Neural progenitor cell (in vitro differentiated cells): Measurements from ENCODE around the gene C2orf69. TPM values are rescaled to one million over a fixed set of nuclear protein-coding genes. Genes with fewer than 3 reads are reported as not detected.

ENCODE experiments used
- DNase-seq: peaks from one replicate; pipeline ENCODE4 v3.0.0-alpha.2; 2016; ENCODE audit warnings: low spot score
- H2AFZ ChIP-seq: fragments of 200-600 bp; sonication (generic); replicated peaks from 2 replicates; pipeline ENCODE4 v1.6.1; 2016; ENCODE audit warnings: antibody characterized with exemption
- H3F3A ChIP-seq: fragments of 200-600 bp; sonication (generic); 2 replicates; pipeline ENCODE4 v1.6.1; 2016; ENCODE audit warnings: antibody characterized with exemption, low read depth
- H3K27ac ChIP-seq: fragments of 200-600 bp; sonication (generic); 2 replicates; pipeline ENCODE4 v1.5.1; 2016; ENCODE audit warnings: mild to moderate bottlenecking
- H3K27me3 ChIP-seq: fragments of 200-600 bp; sonication (generic); 2 replicates; pipeline ENCODE4 v1.6.1; 2016; ENCODE audit warnings: mild to moderate bottlenecking, moderate library complexity
- H3K36me3 ChIP-seq: fragments of 200-600 bp; sonication (generic); 2 replicates; pipeline ENCODE4 v1.5.1; 2016
- H3K4me1 ChIP-seq: fragments of 200-600 bp; sonication (generic); 2 replicates; pipeline ENCODE4 v1.6.1; 2016; ENCODE audit warnings: mixed run types
- H3K4me2 ChIP-seq: fragments of 200-600 bp; sonication (generic); 2 replicates; pipeline ENCODE4 v1.6.1; 2016
- H3K4me3 ChIP-seq: fragments of 200-600 bp; sonication (generic); 2 replicates; pipeline ENCODE4 v1.5.1; 2016
- H3K79me2 ChIP-seq: fragments of 200-600 bp; sonication (generic); 2 replicates; pipeline ENCODE4 v1.6.1; 2016; ENCODE audit warnings: low read depth
- H3K9ac ChIP-seq: fragments of 200-600 bp; sonication (generic); 2 replicates; pipeline ENCODE4 v1.6.1; 2016
- H3K9me3 ChIP-seq: fragments of 200-600 bp; sonication (generic); 2 replicates; pipeline ENCODE4 v1.5.1; 2016; ENCODE audit warnings: low read depth
- H4K20me1 ChIP-seq: fragments of 200-600 bp; sonication (generic); 2 replicates; pipeline ENCODE4 v1.6.1; 2016; ENCODE audit warnings: low read depth
- H3K27ac Mint-ChIP-seq: 3 replicates; pipeline ENCODE4 v1.8.0; 2021; ENCODE audit warnings: mixed read lengths
- H3K27me3 Mint-ChIP-seq: 2 replicates; pipeline ENCODE4 v1.8.0; 2022; ENCODE audit warnings: low read depth, mild to moderate bottlenecking, inconsistent platforms, moderate library complexity, mixed read lengths; ENCODE audit not compliant: insufficient read depth
- H3K36me3 Mint-ChIP-seq: 3 replicates; pipeline ENCODE4 v1.8.0; 2021; ENCODE audit warnings: mixed read lengths
- H3K4me1 Mint-ChIP-seq: 3 replicates; pipeline ENCODE4 v1.8.0; 2021; ENCODE audit warnings: mixed read lengths
- H3K4me3 Mint-ChIP-seq: 3 replicates; pipeline ENCODE4 v1.8.0; 2021; ENCODE audit warnings: mild to moderate bottlenecking, moderate library complexity, mixed read lengths
- H3K9me3 Mint-ChIP-seq: 3 replicates; pipeline ENCODE4 v1.8.0; 2020; ENCODE audit warnings: mixed read lengths
- EZH2 ChIP-seq: fragments of 200-600 bp; sonication (generic); IDR thresholded peaks from 2 replicates; pipeline ENCODE4 v1.6.1; 2017; ENCODE audit warnings: antibody characterized with exemption, mild to moderate bottlenecking, moderate library complexity
- EZH2phosphoT487 ChIP-seq: fragments of 200-600 bp; sonication (generic); IDR thresholded peaks from 2 replicates; pipeline ENCODE4 v1.6.1; 2017; ENCODE audit warnings: antibody characterized with exemption
- total RNA-seq: library from RNA; depleted of rRNA; stranded (reverse); fragments of >200 nt; gene quantifications from 2 replicates; pipeline ENCODE4 v1.2.3, GENCODE V29; 2015; ENCODE audit warnings: low replicate concordance
- TF ChIP-seq, protein P1 (sequence below): fragments of 200-600 bp; sonication (generic); IDR thresholded peaks from 2 replicates; pipeline ENCODE4 v1.5.1; 2017; ENCODE audit warnings: antibody characterized with exemption, mild to moderate bottlenecking

The C2orf69 gene, protein sequence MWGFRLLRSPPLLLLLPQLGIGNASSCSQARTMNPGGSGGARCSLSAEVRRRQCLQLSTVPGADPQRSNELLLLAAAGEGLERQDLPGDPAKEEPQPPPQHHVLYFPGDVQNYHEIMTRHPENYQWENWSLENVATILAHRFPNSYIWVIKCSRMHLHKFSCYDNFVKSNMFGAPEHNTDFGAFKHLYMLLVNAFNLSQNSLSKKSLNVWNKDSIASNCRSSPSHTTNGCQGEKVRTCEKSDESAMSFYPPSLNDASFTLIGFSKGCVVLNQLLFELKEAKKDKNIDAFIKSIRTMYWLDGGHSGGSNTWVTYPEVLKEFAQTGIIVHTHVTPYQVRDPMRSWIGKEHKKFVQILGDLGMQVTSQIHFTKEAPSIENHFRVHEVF
- total RNA-seq: 33.0 and 43.8 TPM in 2 replicates

DNA sequence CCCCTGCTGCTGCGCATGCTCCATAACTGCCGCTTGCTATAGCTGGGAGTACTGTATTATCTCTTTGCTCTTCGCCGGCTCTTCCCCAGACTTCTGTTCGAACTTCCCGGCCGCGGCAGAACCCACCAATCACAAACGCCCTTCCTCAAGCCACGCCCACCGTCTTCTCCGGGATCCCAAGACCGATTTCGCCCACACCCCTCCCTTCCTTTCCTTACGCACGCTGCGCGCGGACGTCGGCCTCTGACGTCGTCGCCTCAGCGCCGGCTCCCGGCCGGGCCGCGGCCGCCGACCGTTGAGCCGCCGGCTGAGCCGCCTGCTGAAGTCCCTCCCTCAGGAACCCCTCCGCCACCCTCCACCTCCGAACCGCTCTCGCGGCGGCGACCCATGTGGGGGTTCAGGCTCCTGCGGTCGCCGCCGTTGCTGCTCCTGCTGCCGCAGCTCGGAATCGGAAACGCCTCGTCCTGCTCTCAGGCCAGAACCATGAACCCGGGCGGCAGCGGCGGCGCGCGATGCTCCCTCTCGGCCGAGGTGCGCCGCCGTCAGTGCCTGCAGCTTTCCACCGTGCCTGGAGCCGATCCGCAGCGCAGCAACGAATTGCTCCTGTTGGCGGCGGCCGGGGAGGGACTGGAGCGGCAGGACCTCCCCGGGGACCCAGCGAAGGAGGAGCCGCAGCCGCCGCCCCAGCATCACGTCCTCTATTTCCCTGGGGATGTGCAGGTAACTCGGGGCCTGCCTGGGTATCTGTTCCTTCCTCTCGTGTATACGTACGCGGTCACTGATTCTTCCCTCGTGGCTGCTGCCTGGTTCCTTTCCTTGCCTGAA is at the start of gene C2orf69:
Gene C2orf69 (plus strand): TSS at position 242 of the 825 bp plus-strand sequence. CDS start 146 bp downstream, at position 388.
- peaks cover 23% of the 10 kb centered on the region for H3K36me3 Mint-ChIP-seq
- H3K27ac Mint-ChIP-seq: peak within 1 kb of the TSS; percentile 98

DNA sequence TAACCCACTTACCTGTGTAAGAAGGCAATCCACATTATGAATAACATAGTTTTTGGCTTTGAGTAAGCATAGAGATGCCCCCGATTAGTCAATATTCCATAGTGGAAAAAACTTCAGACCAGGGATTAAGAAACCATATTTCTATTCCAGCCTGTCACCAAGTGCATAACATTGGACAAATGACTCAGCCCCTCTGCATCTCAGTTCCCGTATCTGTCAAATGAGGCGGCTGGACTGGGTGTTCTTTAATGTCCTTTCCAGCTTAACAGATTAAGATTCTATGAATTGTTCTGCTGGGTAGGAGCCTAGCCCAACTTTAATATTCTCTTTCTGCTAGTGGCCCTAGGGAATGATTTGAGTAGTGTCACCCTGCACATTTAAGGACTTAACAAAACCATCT is 48.3 kb upstream of the C2orf69 start:
- H3K4me1 Mint-ChIP-seq: no peaks in the 10 kb centered on the region
- H3K9me3 ChIP-seq: no peaks in the 10 kb centered on the region

More for the DNA sequence above, at the start of gene C2orf69:
- H3K4me2 ChIP-seq: peak within 1 kb of the TSS; percentile 79
- peaks cover 4% of the 10 kb centered on the region for H3K27me3 Mint-ChIP-seq
- H3K79me2 ChIP-seq: peaks cover 51% of the 10 kb centered on the region
- peak within 1 kb of the TSS; percentile 94 for H3K27ac ChIP-seq
- H3K9me3 Mint-ChIP-seq: peaks cover 12% of the 10 kb centered on the region
- peaks cover 25% of the 10 kb centered on the region for H3K36me3 ChIP-seq
- H4K20me1 ChIP-seq: peaks cover 20% of the 10 kb centered on the region
- peak within 1 kb of the TSS; percentile 91 for H2AFZ ChIP-seq
- H3K4me3 ChIP-seq: peak within 1 kb of the TSS; percentile 78
- H3K9ac ChIP-seq: peak within 1 kb of the TSS; percentile 82
- peaks cover 24% of the 10 kb centered on the region for H3K4me1 Mint-ChIP-seq
- H3F3A ChIP-seq: peaks cover 18% of the 10 kb centered on the region
- no peak for TF ChIP-seq EZH2
- no peaks in the 10 kb centered on the region for H3K27me3 ChIP-seq
- H3K9me3 ChIP-seq: no peaks in the 10 kb centered on the region
- H3K4me3 Mint-ChIP-seq: peak within 1 kb of the TSS; percentile 98
- DNase-seq: peak; percentile 99
- H3K4me1 ChIP-seq: peaks cover 21% of the 10 kb centered on the region

DNA sequence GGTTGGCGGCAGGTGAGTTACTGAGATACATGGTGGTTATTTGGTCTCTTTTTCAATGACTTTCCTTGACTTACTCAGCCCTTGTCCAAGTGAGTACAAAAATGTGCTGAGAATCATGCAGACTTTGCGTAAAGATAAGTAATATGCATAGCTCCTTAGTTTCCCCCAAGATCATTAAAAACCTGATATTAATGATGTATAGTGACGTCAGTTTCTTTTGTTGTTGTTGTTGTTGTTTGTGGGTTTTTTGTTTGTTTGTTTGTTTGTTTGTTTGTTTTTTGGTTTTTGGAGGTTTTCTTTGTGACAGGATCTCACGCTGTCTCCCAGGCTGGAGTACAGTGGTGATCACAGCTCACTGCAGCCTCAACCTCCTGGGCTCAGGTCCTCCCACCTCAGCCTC is 45.2 kb upstream of the C2orf69 start:
- H3K4me3 ChIP-seq: no peak overlapping the region
- H3K36me3 Mint-ChIP-seq: no peaks in the 10 kb centered on the region
- H3K27ac ChIP-seq: no peak overlapping the region
- no peak for DNase-seq
- no peak overlapping the region for H3K27ac Mint-ChIP-seq
- no peak overlapping the region for H3K4me3 Mint-ChIP-seq
- peaks cover 4% of the 10 kb centered on the region for H3K4me1 Mint-ChIP-seq
- H3K27me3 ChIP-seq: no peaks in the 10 kb centered on the region
- H3K4me1 ChIP-seq: peaks cover 27% of the 10 kb centered on the region
- H3K79me2 ChIP-seq: no peaks in the 10 kb centered on the region
- H3K27me3 Mint-ChIP-seq: no peaks in the 10 kb centered on the region
- H3K9me3 ChIP-seq: no peaks in the 10 kb centered on the region
- TF ChIP-seq EZH2 (no peak), EZH2phosphoT487 (no peak)
- TF ChIP-seq, protein P1, sequence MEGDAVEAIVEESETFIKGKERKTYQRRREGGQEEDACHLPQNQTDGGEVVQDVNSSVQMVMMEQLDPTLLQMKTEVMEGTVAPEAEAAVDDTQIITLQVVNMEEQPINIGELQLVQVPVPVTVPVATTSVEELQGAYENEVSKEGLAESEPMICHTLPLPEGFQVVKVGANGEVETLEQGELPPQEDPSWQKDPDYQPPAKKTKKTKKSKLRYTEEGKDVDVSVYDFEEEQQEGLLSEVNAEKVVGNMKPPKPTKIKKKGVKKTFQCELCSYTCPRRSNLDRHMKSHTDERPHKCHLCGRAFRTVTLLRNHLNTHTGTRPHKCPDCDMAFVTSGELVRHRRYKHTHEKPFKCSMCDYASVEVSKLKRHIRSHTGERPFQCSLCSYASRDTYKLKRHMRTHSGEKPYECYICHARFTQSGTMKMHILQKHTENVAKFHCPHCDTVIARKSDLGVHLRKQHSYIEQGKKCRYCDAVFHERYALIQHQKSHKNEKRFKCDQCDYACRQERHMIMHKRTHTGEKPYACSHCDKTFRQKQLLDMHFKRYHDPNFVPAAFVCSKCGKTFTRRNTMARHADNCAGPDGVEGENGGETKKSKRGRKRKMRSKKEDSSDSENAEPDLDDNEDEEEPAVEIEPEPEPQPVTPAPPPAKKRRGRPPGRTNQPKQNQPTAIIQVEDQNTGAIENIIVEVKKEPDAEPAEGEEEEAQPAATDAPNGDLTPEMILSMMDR: no peak
- H4K20me1 ChIP-seq: no peaks in the 10 kb centered on the region
- H3K9me3 Mint-ChIP-seq: no peaks in the 10 kb centered on the region
- no peak overlapping the region for H2AFZ ChIP-seq
- no peaks in the 10 kb centered on the region for H3K36me3 ChIP-seq
- H3F3A ChIP-seq: no peaks in the 10 kb centered on the region
- no peak overlapping the region for H3K4me2 ChIP-seq
- H3K9ac ChIP-seq: no peak overlapping the region

More for the DNA sequence above, 48.3 kb upstream of the C2orf69 start:
- H4K20me1 ChIP-seq: no peaks in the 10 kb centered on the region
- no peaks in the 10 kb centered on the region for H3K79me2 ChIP-seq
- H2AFZ ChIP-seq: no peak overlapping the region
- H3K9ac ChIP-seq: no peak overlapping the region
- H3K36me3 Mint-ChIP-seq: no peaks in the 10 kb centered on the region
- no peak overlapping the region for H3K27ac ChIP-seq
- no peak overlapping the region for H3K4me3 ChIP-seq
- H3K27ac Mint-ChIP-seq: no peak overlapping the region
- no peak overlapping the region for H3K4me2 ChIP-seq
- H3K36me3 ChIP-seq: no peaks in the 10 kb centered on the region
- TF ChIP-seq EZH2phosphoT487 (no peak), EZH2 (no peak)
- TF ChIP-seq, protein P1: no peak
- H3F3A ChIP-seq: no peaks in the 10 kb centered on the region
- DNase-seq: no peak
- H3K4me3 Mint-ChIP-seq: no peak overlapping the region
- H3K4me1 ChIP-seq: no peaks in the 10 kb centered on the region
- no peaks in the 10 kb centered on the region for H3K27me3 ChIP-seq
- H3K27me3 Mint-ChIP-seq: peaks cover 2% of the 10 kb centered on the region
- no peaks in the 10 kb centered on the region for H3K9me3 Mint-ChIP-seq
